Aorta (tissue), 5 donors: ENCODE measurements around the gene PRSS8. TPM values are rescaled to one million over a fixed set of nuclear protein-coding genes. Genes with fewer than 3 reads are reported as not detected.

Source experiments
- ATAC-seq: fragments of 200-7000 bp; cut with Tn5 transposase; one replicate; pipeline ENCODE4 v1.9.1; 2022; ENCODE audit warnings: moderate library complexity; ENCODE audit not compliant: low FRiP score
- DNase-seq, 2 donors: peaks; one replicate each; pipeline ENCODE4 v3.0.0-alpha.2; 2020
- H3K27ac ChIP-seq, 2 donors: one replicate each; pipeline ENCODE4 v1.5.1; 2013; ENCODE audit warnings: low read length in 2 of 2, mild to moderate bottlenecking in 2 of 2, moderate library complexity in 2 of 2, control low read depth in 1 of 2, inconsistent platforms in 1 of 2, low read depth in 1 of 2
- H3K27me3 ChIP-seq, 2 donors: one replicate each; pipeline ENCODE4 v1.6.1; 2013; ENCODE audit warnings: control low read depth in 1 of 2, low read length in 1 of 2, mild to moderate bottlenecking in 1 of 2, moderate library complexity in 1 of 2; ENCODE audit not compliant: insufficient read depth in 2 of 2, control insufficient read depth in 1 of 2
- H3K36me3 ChIP-seq, 2 donors: one replicate each; pipeline ENCODE4 v1.6.1; 2013; ENCODE audit warnings: control low read depth in 1 of 2, low read length in 1 of 2, mild to moderate bottlenecking in 1 of 2; ENCODE audit not compliant: insufficient read depth in 2 of 2, control insufficient read depth in 1 of 2
- H3K4me1 ChIP-seq, 2 donors: one replicate each; pipeline ENCODE4 v1.6.1; 2013; ENCODE audit warnings: low read length in 2 of 2, control low read depth in 1 of 2, mild to moderate bottlenecking in 1 of 2, moderate library complexity in 1 of 2; ENCODE audit not compliant: insufficient read depth in 2 of 2, control insufficient read depth in 1 of 2
- H3K4me3 ChIP-seq, 2 donors: one replicate each; pipeline ENCODE4 v1.5.1; 2013; ENCODE audit warnings: low read length in 2 of 2, control low read depth in 1 of 2, mild to moderate bottlenecking in 1 of 2
- H3K9me3 ChIP-seq: one replicate; pipeline ENCODE4 v1.6.1; 2013; ENCODE audit warnings: mild to moderate bottlenecking, low read length; ENCODE audit not compliant: control insufficient read depth
- WGBS, 2 donors: extraction: QIAGEN DNeasy Blood & Tissue Kit; methylation state at CpG; one replicate each; pipeline ENCODE4 v1.1.7; 2013; 5-methylcytosine and 5-hydroxymethylcytosine counted together
- intact Hi-C, 2 donors: fragments of 100-400 bp; cut with DNase I; formaldehyde crosslinking; loops; one replicate each; pipeline versions ENCODE4 v1.14.2 to v1.15.0; 2022
- polyA plus RNA-seq, 2 donors: library from polyadenylated mRNA; stranded (reverse); fragments of 200-250 nt; gene quantifications; one replicate each; pipeline ENCODE4 v1.2.3, GENCODE V29; 2013
- total RNA-seq, 2 donors: library from RNA; stranded (reverse); fragmentation: NEBNext Ultra II Directional; extraction: Animal tissue kit (Norgen Biotek cat#: 25700); gene quantifications; one replicate each; pipeline ENCODE4 v1.2.1, GENCODE V29; 2021
- donor health status: healthy with polysubstance abuse.
- donor health status: Bipolar disorder and iron deficiency.
- donor health status: DM: no; HTN: no; CAD: no.
- donor health status: DM: no; HTN: no; CAD: no.
- donor health status: DM: yes; HTN: yes; CAD: no.

The PRSS8 gene
- total and polyA plus RNA-seq, 4 donors, result 0.77 to 11.9 TPM; not detected in 2

DNA sequence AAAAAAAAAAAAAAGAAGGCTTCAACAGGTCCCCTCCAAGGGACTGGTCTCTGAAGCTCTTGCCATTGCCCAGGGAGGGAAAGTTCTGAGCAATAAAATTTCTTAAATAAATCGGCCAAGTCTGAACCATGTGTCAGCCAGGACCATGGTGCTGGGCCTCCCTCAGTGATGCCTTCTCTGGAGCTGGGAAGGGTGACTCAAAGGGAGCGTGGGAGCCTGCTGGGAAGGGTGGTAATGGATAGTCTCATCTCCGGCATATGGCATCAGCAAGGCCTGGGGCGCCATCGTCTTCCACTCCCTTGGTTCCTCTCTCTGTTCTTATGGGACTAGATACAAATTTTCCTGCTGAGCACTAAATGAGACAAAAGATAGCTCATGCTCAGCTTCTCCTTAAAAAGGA lies 43.2 kb downstream of the PRSS8 start:
- intact Hi-C loops, result loop anchor here in 1 of 2 donors (5.0 kb wide), 1 partner anchor 105 kb away; the partner anchor contains the start of gene HSD3B7
- no peak overlapping the region for H3K4me3 ChIP-seq
- no peak for DNase-seq
- H3K27ac ChIP-seq, result no peak overlapping the region
- 90 to 93% methylated on average over 5 of the region's 5 CpGs for WGBS, 2 donors
- no peak for ATAC-seq
- H3K4me1 ChIP-seq, result no peaks in the 10 kb centered on the region
- no peaks in the 10 kb centered on the region for H3K36me3 ChIP-seq
- H3K9me3 ChIP-seq, result no peaks in the 10 kb centered on the region
- no peaks in the 10 kb centered on the region for H3K27me3 ChIP-seq

DNA sequence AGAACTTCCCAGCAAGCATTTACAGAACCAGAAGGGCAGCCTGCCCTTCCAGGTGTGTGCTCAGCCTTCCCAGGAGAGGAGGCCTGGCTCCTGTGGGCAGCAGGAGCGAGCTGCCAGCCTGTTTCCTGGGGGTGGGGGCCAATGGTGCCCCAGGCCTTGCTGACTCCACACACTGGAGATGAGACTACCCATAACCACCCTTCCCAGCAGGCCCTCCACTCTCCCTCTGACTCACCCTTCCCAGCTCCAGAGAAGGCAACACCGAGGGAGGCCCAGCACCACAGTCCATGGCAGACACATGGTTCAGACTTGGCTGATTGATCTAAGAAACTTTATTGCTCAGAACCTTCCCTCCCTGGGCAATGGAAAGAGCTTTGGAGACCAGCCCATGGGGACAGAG lies 45.0 kb downstream of the PRSS8 start:
- Histone ChIP-seq H3K4me3 (no peak overlapping the region), H3K36me3 (no peaks in the 10 kb centered on the region), H3K9me3 (no peaks in the 10 kb centered on the region), H3K27me3 (no peaks in the 10 kb centered on the region), H3K27ac (no peak overlapping the region), H3K4me1 (no peaks in the 10 kb centered on the region)
- 83 to 90% methylated on average over 2 of the region's 2 CpGs for WGBS, 2 donors
- intact Hi-C loops, result loop anchor here in 1 of 2 donors (5.0 kb wide), 1 partner anchor 103 kb away; the partner anchor contains the start of gene HSD3B7
- DNase-seq (no peak), ATAC-seq (no peak)

DNA sequence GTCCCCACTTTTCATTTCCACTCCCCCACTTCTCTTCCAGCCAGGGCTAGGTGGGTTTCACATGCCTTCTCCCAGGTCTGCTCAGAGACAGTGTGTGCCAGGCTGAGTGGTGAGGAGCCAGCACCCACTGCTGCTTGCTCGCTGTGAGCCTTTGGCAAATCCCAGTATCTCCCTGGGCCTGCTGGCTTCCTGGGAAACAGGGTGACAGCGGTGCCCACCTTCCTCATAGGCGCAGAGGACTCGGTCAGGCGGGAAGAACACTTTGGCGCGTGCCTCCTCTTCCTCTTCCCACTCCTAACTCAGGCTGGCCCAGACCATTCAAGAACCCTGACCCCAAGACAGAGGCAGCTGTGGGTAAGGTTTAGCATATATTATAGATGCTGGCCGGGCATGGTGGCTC lies 46.3 kb downstream of the PRSS8 start:
- ATAC-seq, result no peak
- no peak for DNase-seq
- H3K9me3 ChIP-seq, result no peaks in the 10 kb centered on the region
- H3K4me3 ChIP-seq, result no peak overlapping the region
- no peaks in the 10 kb centered on the region for H3K4me1 ChIP-seq
- H3K27me3 ChIP-seq, result no peaks in the 10 kb centered on the region
- H3K36me3 ChIP-seq, result no peaks in the 10 kb centered on the region
- H3K27ac ChIP-seq, result no peak overlapping the region
- 94 to 97% methylated on average over 8 of the region's 8 CpGs for WGBS, 2 donors
- intact Hi-C loops, result no loop called here

DNA sequence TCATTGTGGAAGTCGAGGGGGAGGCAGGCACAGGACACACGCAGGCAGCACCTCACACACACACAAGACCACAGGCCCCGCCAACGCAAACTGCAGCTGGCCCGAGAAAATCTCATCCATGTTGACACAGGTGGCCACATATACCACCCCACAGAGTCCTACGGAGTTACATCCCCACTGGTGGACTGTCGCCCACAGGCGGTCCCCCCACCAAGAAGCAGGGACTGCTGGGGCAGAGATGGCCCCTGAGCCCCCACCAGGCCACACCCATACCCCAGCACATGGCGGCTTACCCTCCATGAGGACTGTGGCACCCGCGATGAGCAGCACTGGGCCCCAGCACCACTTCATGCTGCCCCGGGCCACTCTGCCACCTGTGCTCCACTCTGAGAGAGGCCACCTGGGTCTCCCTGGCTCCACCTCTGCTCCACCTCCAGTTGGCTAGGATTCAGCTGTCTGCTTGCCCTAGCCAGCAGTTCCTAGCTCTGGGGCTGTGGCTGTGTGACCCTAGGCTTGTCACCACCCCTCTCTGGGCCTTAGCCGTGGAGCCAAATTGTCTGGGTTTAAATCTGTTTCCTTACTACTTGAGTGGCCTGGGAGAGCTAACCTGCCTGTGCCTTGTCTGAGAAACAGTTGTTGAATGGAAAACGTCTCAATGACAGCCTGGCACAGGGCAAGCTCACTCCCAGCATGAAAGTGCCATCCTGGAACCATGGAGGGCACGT lies 46.9 kb downstream of the PRSS8 start, which contains the start of gene PRSS53:
Gene PRSS53, minus strand, starts transcription at position 485 of the 725 bp plus-strand sequence. Its CDS starts 134 bp downstream, at position 351.
- intact Hi-C loops, result no loop called here
- H3K4me3 ChIP-seq, result no peak within 1 kb of the TSS
- DNase-seq, result peak in 1 of 2 donors; percentile 70
- H3K9me3 ChIP-seq, result no peaks in the 10 kb centered on the region
- H3K27me3 ChIP-seq, result no peaks in the 10 kb centered on the region
- no peak within 1 kb of the TSS for H3K27ac ChIP-seq
- 63 to 74% methylated on average over 15 of the region's 15 CpGs for WGBS, 2 donors
- no peaks in the 10 kb centered on the region for H3K36me3 ChIP-seq
- no peaks in the 10 kb centered on the region for H3K4me1 ChIP-seq
- ATAC-seq, result no peak

GRCh38 chr16:31087971-31088370 lies 47.6 kb downstream of the PRSS8 start:
- Histone ChIP-seq H3K27me3 (no peaks in the 10 kb centered on the region), H3K27ac (no peak overlapping the region), H3K36me3 (no peaks in the 10 kb centered on the region), H3K4me3 (no peak overlapping the region), H3K9me3 (no peaks in the 10 kb centered on the region), H3K4me1 (no peaks in the 10 kb centered on the region)
- DNase-seq, result no peak
- intact Hi-C loops, result no loop called here
- ATAC-seq, result no peak
- WGBS, 2 donors, result 69 to 74% methylated on average over 5 of the region's 5 CpGs

- intact Hi-C loops, result no loop called here
- DNase-seq (no peak), ATAC-seq (no peak)
- H3K9me3 ChIP-seq, result no peaks in the 10 kb centered on the region
- no peaks in the 10 kb centered on the region for H3K27me3 ChIP-seq
- H3K36me3 ChIP-seq, result no peaks in the 10 kb centered on the region
- no peak overlapping the region for H3K4me3 ChIP-seq
- 84 to 87% methylated on average over 8 of the region's 8 CpGs for WGBS, 2 donors
- H3K27ac ChIP-seq, result no peak overlapping the region
- H3K4me1 ChIP-seq, result no peaks in the 10 kb centered on the region
Observed at GRCh38 chr16:31087481-31087880, 48.0 kb downstream of the PRSS8 start.

DNA sequence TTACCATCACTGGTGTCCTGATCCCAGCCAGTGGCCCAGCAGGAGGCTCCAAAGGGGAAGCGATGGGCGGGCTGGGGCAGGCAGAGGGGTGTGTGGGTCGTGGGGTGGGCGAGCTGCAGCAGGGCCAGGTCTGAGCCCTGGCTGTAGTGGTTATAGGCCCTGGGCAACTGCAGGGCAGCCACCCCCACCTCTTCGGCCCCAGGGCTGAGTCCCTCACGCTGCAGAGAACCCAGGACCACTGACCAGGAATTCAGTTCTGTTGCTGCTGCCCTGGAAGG lies 49.0 kb downstream of the PRSS8 start:
- ATAC-seq (no peak), DNase-seq (no peak)
- WGBS, 2 donors, result 84 to 94% methylated on average over 6 of the region's 6 CpGs
- Histone ChIP-seq H3K27me3 (no peaks in the 10 kb centered on the region), H3K36me3 (no peaks in the 10 kb centered on the region), H3K4me1 (no peaks in the 10 kb centered on the region), H3K9me3 (no peaks in the 10 kb centered on the region), H3K27ac (no peak overlapping the region), H3K4me3 (no peak overlapping the region)
- intact Hi-C loops, result no loop called here

GRCh38 chr16:31085873-31086628 lies 49.5 kb downstream of the PRSS8 start:
- WGBS, 2 donors, result 78 to 83% methylated on average over 18 of the region's 18 CpGs
- Histone ChIP-seq H3K9me3 (no peaks in the 10 kb centered on the region), H3K36me3 (no peaks in the 10 kb centered on the region), H3K4me3 (no peak overlapping the region), H3K27me3 (no peaks in the 10 kb centered on the region), H3K27ac (no peak overlapping the region), H3K4me1 (no peaks in the 10 kb centered on the region)
- ATAC-seq (no peak), DNase-seq (peak in 1 of 2 donors; percentile 73)
- intact Hi-C loops, result no loop called here

GRCh38 chr16:31085411-31085810 lies 50.1 kb downstream of the PRSS8 start:
- no peaks in the 10 kb centered on the region for H3K9me3 ChIP-seq
- ATAC-seq (no peak), DNase-seq (no peak)
- WGBS, 2 donors, result 72% methylated on average over 8 of the region's 8 CpGs
- no peak overlapping the region for H3K27ac ChIP-seq
- H3K4me3 ChIP-seq, result no peak overlapping the region
- no peaks in the 10 kb centered on the region for H3K4me1 ChIP-seq
- intact Hi-C loops, result no loop called here
- H3K27me3 ChIP-seq, result no peaks in the 10 kb centered on the region
- no peaks in the 10 kb centered on the region for H3K36me3 ChIP-seq
